Measurements from ENCODE around the gene SAP30L. TPM values are rescaled to one million over a fixed set of nuclear protein-coding genes. Genes with fewer than 3 reads are reported as not detected.
A peak's percentile ranks its signal among the peaks of the same experiment; 100 is the strongest.

The SAP30L gene
- total RNA-seq, 1 donor from 2014 or later = 43.2 TPM

DNA sequence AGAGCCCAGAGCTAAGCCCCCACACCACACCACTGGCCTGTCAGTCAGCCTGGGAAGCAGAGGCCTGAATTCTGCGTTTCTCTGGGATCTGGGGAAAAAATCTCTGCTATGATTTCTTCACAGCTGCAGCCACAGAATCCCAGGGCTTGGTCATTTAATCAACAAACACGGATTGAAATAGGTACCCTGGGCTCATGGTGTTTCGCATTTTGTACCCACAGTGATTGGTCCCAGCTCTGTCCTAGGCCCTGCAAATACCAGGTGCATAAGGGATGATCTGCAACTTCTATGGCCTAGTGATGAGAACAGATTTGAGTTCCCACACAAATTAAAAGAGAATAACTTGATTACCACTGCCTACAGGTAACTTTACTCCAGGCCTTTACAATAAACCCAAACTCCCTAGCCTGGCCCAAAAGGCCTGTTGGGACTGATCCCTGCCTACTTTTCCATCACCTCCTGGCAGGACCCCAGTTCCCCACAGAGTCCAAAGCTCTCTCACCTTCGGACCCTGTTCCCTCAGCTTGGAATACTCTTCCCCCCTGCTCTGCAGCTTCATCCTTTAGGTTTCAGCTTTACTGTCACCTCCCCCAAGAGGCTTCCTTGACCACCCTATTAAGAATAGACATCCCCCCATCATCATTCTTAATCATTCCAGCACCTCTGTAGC, 14.7 kb upstream of the SAP30L start:
- ATAC-seq = no peak
- intact Hi-C loops (cut with DNase I) = no loop called here
- Histone ChIP-seq H3K27ac (no peak overlapping the region), H3K27me3 (no peaks in the 10 kb centered on the region), H3K4me3 (no peak overlapping the region), H3K36me3 (peaks cover 4% of the 10 kb centered on the region), H3K4me1 (no peaks in the 10 kb centered on the region), H3K9me3 (no peaks in the 10 kb centered on the region)
- no peak for DNase-seq
- TF ChIP-seq, protein P1, sequence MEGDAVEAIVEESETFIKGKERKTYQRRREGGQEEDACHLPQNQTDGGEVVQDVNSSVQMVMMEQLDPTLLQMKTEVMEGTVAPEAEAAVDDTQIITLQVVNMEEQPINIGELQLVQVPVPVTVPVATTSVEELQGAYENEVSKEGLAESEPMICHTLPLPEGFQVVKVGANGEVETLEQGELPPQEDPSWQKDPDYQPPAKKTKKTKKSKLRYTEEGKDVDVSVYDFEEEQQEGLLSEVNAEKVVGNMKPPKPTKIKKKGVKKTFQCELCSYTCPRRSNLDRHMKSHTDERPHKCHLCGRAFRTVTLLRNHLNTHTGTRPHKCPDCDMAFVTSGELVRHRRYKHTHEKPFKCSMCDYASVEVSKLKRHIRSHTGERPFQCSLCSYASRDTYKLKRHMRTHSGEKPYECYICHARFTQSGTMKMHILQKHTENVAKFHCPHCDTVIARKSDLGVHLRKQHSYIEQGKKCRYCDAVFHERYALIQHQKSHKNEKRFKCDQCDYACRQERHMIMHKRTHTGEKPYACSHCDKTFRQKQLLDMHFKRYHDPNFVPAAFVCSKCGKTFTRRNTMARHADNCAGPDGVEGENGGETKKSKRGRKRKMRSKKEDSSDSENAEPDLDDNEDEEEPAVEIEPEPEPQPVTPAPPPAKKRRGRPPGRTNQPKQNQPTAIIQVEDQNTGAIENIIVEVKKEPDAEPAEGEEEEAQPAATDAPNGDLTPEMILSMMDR (IDR thresholded peaks at IDR 0.05) = no peak

DNA sequence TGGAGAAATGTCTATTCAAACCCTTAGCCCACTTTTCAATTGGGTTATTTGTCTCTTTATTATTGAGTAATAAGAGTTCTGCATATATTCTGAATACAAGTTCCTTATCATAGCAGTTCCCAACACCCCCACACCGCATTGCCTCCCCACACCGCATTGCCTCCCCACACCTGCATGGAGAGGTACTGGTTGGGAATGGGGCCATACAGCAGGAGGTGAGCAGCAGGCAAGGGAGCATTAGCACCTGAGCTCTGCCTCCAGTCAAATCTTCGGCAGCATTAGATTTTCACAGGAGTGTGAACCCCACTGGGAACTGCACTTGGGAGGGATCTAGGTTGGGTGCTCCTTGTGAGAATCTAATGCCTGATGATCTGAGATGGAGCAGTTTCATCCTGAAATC, 10.6 kb upstream of the SAP30L start:
- Histone ChIP-seq H3K27me3 (no peaks in the 10 kb centered on the region), H3K27ac (no peak overlapping the region), H3K4me3 (no peak overlapping the region), H3K36me3 (peaks cover 27% of the 10 kb centered on the region), H3K9me3 (no peaks in the 10 kb centered on the region), H3K4me1 (no peaks in the 10 kb centered on the region)
- no peak for ATAC-seq
- DNase-seq = no peak
- TF ChIP-seq, protein P1 (IDR thresholded peaks at IDR 0.05) = no peak
- intact Hi-C loops (cut with DNase I) = no loop called here

DNA sequence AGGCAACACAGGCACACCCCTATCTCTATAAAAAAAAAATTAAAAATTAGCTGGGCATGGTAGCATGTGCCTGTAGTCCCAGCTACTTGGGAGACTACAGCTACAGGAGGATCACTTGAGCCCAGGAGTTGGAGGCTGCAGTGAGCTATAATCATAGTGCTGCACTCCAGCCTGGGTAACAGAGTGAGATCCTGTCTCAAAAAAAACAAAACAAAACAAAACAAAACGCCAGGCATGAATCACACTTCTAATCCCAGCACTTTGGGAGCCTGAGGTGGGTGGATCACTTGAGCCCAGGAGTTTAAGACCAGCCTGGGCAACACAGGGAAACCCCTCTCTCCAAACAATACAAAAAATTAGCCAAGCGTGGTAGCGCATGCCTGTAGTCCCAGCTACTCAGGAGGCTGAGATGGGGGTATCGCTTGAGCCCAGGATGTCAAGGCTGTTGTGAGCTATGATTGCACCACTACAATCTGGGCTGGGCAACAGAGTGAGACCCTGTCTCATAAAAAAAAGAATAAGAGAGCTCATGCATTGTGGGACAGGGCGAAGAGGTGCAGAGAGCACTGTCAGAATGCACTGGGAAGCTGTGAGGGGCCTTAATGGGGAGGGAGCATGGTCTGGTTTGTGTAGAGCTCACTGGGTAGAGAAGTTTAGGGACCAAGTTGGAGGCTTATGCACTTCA, 8.4 kb upstream of the SAP30L start:
- TF ChIP-seq, protein P1 (IDR thresholded peaks at IDR 0.05) = no peak
- DNase-seq (no peak), ATAC-seq (no peak)
- Histone ChIP-seq H3K9me3 (no peaks in the 10 kb centered on the region), H3K4me3 (no peak overlapping the region), H3K4me1 (no peaks in the 10 kb centered on the region), H3K27me3 (no peaks in the 10 kb centered on the region), H3K27ac (no peak overlapping the region), H3K36me3 (peaks cover 42% of the 10 kb centered on the region)
- intact Hi-C loops (cut with DNase I) = no loop called here

DNA sequence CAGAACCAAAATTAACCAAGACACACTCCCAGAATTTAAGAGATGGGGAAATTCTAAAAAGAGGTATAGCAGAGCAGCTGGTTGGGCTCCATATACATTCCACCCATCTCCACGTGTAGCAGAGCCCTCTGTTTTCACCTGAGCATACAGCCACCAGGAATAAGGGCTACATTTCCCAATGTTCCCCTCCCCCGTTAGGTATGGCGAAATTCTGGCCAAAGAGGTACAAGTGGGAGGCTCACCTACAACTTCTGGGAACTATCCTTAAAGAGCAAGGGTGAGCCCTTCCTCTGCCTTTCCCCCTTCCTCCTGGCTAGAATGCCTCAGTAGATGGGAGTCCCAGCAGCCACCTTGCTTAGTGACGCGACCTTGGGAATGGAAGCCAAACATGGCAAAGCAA, 5.3 kb upstream of the SAP30L start:
- Histone ChIP-seq H3K9me3 (no peaks in the 10 kb centered on the region), H3K4me3 (no peak overlapping the region), H3K4me1 (peaks cover 10% of the 10 kb centered on the region), H3K27me3 (no peaks in the 10 kb centered on the region), H3K36me3 (peaks cover 43% of the 10 kb centered on the region), H3K27ac (no peak overlapping the region)
- ATAC-seq = peak; percentile 35
- TF ChIP-seq, protein P1 (IDR thresholded peaks at IDR 0.05) = no peak
- intact Hi-C loops (cut with DNase I) = no loop called here
- no peak for DNase-seq

DNA sequence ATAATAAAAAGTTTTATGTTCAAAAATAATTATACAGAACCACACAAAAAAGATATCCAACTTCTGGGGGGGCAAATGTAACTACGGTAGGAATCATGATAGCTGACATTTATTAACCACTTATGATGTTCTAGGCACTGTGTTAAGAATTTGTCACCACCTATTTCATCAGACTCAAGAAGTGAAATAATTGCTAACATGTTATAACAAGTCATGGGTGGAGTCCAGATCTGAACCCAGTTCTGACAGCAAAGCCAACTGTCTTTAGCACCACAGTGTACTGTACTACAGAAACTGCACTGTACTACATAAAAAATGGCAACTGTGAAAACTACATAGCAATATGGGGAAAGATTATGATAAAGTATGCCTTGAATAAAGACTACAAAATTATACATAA, 3.0 kb upstream of the SAP30L start:
- Histone ChIP-seq H3K4me1 (peaks cover 19% of the 10 kb centered on the region), H3K4me3 (no peak overlapping the region), H3K27ac (no peak overlapping the region), H3K27me3 (no peaks in the 10 kb centered on the region), H3K9me3 (no peaks in the 10 kb centered on the region), H3K36me3 (peaks cover 33% of the 10 kb centered on the region)
- ATAC-seq (no peak), DNase-seq (no peak)
- intact Hi-C loops (cut with DNase I) = no loop called here
- TF ChIP-seq, protein P1 (IDR thresholded peaks at IDR 0.05) = no peak

Data from upper lobe of right lung (tissue), 1 donor.